CD4-positive, alpha-beta T cell treated with Interleukin-2 at 100 ng/mL for 4 hours (primary cell): ENCODE results near the gene GJA4.

Experiments used
- DNase-seq: peaks from one replicate; pipeline ENCODE4 v3.0.0-alpha.2; 2020; ENCODE audit warnings: low spot score

GJA4 gene

GRCh38 chr1:34839526-34840305, 46.9 kb downstream of the GJA4 start:
- DNase-seq = no peak

- DNase-seq = no peak
Measured at GRCh38 chr1:34840426-34840825, 47.6 kb downstream of the GJA4 start.

- no peak for DNase-seq
Measured at GRCh38 chr1:34842073-34842472, 49.3 kb downstream of the GJA4 start.

- no peak for DNase-seq
Measured at GRCh38 chr1:34842952-34843371, 50.2 kb downstream of the GJA4 start.

GRCh38 chr1:34843392-34844251, 50.8 kb downstream of the GJA4 start:
- DNase-seq = no peak

- DNase-seq = no peak
Measured at GRCh38 chr1:34844252-34844634, 51.4 kb downstream of the GJA4 start.
